Activated CD8-positive, alpha-beta memory T cell treated with anti-CD3 and anti-CD28 coated beads for 4 hours (primary cell): ENCODE data around the gene GNAO1.

Experiments used
- DNase-seq, 2 donors: peaks; one replicate each; pipeline ENCODE4 v3.0.0-alpha.2; 2020; ENCODE audit warnings: low read depth in 2 of 2

GNAO1 gene

DNA sequence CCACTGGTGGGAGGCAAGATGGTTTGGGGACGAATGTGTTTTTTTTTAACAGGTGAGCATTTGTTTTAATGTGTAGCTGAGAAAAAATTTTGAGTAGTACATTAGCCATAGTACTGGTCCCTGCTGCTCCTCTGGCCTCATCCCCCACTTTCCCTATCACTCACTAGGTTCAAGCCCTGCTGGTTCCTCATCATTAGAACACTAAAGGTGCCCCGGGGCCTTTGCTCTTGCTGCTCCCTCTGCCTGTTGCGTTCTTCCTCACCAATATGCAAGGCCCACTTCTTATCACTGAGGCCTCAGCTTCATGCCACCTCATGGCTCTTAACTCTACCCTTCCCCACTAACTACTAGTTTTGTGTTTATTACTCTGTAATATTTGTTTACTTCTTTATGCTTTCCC is 74.5 kb downstream of the GNAO1 start:
- no peak for DNase-seq

- no peak for DNase-seq
Measured at GRCh38 chr16:56266641-56267607, 75.6 kb downstream of the GNAO1 start.

DNA sequence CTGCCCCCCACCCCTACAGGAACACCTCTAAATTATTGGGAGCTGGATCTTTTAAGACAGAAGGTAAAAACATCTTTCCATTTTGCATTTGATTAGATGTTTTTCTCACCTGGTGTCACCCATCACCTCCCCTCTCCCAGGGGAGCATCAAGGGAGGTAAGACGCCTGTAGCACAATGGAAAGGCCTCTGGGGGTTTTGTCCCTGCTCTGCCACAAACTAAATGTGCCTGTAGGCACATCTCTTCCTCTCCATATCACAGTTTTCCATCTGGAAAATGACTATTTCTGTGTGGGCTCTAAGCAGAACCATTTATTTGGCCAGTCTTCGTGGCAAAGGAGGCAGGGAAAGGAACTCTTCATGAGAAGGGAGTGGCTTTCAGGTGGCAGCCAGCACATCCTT is 76.6 kb downstream of the GNAO1 start:
- DNase-seq, result no peak

- DNase-seq, result no peak
Measured at GRCh38 chr16:56268799-56269198, 77.5 kb downstream of the GNAO1 start.

GRCh38 chr16:56269281-56269680 is 78.0 kb downstream of the GNAO1 start:
- no peak for DNase-seq

DNA sequence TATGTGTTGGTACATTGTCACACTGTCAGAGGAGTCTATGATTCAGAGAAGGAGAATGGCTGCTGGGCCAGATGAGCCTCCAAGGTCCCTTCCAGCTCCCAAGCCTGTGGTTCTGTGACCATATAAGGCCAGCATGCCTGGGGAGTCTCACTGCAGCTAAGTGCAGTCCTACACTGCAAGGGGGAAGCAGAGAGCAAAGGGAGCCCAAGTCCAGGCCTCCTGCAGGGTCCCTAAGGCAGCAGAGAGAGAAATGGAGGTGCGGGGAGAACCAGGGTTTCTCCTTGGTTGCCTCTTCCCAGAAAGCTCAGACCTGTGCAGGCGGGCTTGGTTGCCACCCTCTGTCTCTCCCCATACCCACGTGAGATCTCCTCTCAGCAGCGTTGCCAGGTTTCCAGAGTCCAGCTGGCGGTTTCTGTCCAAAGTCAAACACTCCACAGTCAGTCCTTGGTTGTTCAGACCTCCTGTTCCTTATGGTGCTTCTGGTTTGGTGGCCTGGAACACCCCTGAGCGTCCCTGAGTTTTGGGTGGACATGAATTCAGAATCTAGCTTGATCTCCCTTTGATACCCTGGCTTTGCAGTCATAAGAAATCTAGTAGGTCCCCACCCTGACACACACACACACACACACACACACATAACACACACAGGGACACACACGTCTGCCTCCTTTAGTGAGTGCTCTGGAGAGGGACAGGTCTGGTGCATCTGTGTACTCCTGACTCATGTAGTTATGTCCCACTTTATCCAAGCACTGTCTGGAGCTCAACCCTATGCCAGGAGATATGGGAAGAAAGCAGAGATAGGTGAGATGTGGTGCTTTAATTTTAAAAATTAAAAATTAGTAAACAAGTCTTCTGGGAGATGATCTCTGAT is 78.8 kb downstream of the GNAO1 start:
- DNase-seq, result no peak

GRCh38 chr16:56270828-56271227 is 79.5 kb downstream of the GNAO1 start:
- no peak for DNase-seq

DNA sequence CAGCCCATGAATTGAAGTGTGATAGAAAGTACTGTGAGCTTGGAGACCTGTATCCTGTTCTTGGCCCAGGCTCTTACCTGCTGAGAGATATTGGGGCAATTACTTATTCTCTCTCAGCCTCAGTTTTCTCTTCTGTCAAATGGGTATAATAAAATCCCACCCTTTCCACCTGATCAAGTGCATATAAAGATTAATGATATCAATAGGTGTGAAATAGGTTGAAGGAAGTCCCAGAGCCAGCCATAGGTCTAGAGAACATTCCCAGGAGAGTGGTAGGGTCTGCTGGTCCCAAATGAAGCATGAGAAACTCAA is 81.2 kb downstream of the GNAO1 start:
- no peak for DNase-seq

GRCh38 chr16:56273615-56274014 is 82.3 kb downstream of the GNAO1 start:
- DNase-seq, result no peak

DNA sequence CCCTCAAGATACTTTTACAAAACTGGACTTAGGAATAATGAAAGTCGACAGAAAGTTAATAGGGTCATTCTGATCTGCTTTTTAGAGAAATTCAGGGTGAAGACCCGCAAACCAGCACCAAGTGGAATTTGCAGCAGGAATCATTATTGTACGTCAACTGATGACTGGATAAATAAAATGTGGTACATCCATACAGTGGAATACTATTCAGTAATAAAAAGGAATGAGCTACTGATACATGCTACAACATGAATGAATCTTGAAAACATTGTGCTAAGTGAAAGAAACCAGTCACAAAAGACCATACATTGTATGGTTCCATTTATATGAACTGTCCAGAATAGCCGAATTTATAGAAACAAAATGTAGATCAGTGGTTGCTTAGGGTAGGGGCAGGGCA is 83.1 kb downstream of the GNAO1 start:
- no peak for DNase-seq

- no peak for DNase-seq
Measured at GRCh38 chr16:56275076-56275475, 83.8 kb downstream of the GNAO1 start.

- DNase-seq, result no peak
Measured at GRCh38 chr16:56275801-56276200, 84.5 kb downstream of the GNAO1 start.

DNA sequence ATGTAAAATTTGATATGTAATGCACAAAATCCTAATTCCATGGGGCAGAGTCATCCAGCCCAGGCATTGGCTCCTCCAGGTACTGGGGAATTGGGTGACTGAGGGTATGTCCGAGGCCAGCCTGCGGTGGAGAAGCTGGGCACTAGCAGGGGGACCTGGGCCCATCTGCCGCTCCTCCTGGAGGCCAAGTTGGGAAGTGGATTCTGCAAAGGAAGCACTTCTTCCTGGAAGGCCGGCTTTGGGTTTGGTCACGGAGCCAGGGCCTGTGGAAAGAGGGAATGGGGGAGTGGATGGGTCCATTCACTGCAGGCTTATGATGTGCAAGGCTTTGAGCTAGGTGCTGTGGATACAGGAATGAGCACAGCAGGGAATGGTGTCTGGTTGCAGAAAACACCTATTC is 85.8 kb downstream of the GNAO1 start:
- DNase-seq, result no peak

DNA sequence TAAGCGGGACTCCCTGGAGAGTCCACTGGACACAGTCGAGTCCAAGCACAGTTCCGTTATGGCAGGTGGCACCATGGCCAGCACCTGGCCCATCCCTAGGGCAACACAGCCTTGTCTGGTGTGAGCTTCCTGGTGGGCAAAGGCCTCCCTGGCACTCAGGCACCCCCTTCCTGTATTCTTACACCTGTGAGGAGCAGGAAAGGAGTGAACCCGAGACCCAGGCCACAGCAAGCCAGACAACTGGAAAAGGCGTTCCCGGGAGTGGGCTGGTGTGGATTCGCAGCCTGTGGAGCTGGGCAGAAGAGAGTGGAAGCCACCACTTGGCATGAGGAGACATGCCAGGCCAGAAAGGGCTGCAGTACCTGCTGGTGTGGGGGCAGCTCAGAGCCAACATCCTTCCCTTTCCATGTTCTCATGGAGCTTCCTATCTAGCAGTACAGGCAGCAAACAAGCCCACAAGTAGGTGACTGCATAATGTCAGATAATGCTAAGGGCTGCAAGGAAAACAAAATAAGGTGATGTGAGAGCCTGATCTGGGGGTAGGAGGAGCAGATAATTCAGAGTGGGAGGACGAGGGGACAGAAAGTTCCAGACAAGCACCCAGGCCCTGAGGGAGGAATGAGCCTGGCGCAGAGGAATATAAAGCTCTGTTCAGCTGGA is 87.0 kb downstream of the GNAO1 start:
- no peak for DNase-seq

- peak; percentile 17 to 25 for DNase-seq
Measured at GRCh38 chr16:56279132-56279531, 87.8 kb downstream of the GNAO1 start.

GRCh38 chr16:56279914-56280313 is 88.6 kb downstream of the GNAO1 start:
- no peak for DNase-seq

DNA sequence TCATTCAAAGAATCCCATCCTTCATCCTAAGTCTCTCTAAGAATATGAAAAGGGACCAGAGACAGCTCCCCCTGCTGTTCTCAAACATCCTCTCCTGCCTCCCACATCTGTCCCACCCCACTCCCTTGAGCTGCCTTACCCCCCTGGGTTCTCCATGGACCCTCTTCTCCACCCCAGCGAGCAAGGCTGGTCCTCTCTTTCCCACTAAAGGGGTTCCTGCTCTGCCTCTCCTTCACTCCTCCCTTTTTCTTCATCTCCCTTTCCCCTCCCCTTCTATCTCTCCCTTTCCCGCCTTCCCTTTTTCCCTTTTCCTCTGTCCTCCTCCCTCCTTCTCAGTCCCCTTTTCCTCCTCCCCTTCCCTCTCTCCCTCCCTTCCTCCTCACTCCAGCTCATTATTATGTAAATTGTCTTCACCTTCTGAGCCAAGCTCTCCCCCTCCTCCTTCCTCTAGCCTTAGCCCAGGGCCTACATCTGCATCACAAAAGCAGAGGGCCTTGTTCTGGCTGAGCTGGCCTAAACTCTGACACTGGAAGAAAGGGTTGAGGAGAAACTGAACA is 90.0 kb downstream of the GNAO1 start:
- no peak for DNase-seq

DNA sequence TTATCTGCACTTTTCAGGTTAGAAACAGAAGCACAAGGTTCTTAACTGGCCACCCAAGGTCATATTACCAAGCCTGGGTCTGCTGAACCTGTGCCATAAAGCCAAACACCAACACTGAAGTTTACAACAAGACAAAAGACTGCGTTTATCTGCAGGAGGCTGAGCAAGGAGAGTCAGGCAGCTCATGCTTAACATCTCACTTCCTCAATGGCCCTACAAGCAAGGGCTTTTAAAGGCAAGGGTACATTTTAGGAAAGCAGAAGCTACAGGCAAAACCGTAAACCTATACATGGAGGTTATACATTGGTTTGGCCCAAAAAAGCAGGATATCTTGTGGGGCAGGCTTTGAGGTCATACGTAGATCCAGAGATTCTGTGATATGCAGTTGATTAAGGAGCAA is 91.2 kb downstream of the GNAO1 start:
- DNase-seq, result no peak

DNA sequence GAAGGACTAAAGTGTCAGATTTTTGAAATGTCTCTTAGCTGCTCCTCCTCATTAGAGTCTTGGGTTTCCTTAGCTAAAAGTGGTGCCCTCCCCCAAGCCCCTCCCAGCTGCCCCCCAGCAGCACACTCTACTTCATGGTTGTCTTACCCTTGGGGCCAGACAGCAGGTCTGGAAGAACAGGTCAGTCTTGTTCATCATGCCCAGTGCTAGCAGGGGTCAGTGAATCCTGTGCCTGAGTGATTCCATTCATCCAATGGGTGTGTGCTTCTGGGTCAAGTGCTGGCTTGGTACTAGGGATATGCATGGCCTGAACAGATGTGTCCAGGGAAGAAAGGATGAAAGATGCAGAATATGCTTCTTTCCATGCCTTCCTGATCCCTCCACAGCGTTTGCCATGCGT is 93.2 kb downstream of the GNAO1 start:
- no peak for DNase-seq

DNA sequence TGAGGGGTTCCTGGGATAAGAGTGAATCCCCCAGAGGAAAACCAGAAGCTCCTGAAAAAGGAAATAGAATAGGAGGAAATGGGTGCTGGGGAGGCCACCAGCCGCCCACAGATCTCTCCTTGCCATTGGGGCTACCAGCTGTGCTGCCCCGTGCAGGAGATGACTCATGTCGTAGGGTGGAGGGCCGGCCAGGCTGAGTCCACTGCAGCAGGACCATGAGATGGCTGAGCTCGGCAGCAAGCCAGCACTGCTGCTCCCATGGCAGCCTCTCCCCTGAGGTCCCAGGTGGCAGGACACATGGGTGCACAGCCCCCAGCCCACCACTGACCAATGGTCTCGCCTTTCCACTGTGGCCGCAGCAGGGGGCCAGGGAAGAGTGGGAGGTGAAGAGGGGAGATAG is 95.5 kb downstream of the GNAO1 start:
- no peak for DNase-seq

DNA sequence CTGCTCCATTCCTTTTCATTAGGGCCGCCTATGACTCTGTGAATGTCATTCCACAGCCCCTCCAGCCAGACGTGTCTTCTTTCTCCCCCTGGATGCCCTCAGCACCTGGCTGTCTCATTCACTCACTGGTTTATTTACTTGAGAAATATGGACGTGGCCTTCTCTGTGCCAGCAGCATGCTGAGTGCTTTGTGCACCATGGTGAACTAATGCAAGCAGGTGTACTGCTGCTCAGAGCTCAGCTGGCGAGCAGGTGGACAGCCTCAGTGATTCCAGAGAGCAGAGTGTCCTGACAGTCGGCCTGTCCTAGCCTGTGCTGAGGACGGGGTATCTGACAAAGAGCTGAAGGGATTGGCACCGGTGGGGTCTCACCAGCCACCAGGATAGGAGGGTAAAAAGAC is 96.7 kb downstream of the GNAO1 start:
- no peak for DNase-seq

DNA sequence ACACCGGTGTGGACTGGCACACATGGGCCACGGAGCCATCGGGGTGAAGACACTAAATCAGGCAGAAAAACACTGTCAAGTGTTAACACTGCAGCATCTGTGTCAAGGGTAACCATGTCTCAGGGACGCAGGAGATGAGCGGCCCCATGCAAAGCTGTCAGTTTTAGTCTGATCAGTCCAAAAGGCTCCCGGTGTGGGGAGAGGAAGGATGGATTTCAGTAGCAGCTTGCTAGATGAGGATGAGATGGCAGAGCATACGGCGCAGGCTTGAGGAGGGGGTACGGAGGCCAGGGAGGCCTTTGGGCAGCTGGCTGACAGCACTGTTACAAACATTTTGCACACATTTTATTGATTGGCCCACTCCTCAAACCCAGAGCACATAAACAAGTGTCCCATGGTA is 98.1 kb downstream of the GNAO1 start:
- DNase-seq, result no peak
